ENCODE measurements around the gene PEDS1.
"Not testable (repeated sequence)": the region's sequence is repeated elsewhere in the genome, so short reads cannot be mapped to it uniquely, and the experiment has no call there.

PEDS1 gene

GRCh38 chr20:50165684-50166554 lies 12.4 kb upstream of the PEDS1 start:
- peak overlapping the region; percentile 44 for H3K4me3 ChIP-seq
- H3K36me3 ChIP-seq, result no peaks in the 10 kb centered on the region
- H3K4me1 ChIP-seq, result peaks cover 20% of the 10 kb centered on the region
- H3K9ac ChIP-seq, result peak overlapping the region; percentile 43; the same call in 1 of the 2 replicates
- H3K27ac ChIP-seq, result peak overlapping the region; percentile 42; the same call in 1 of the 2 replicates
- no peaks in the 10 kb centered on the region for H4K20me1 ChIP-seq
- no peaks in the 10 kb centered on the region for H3K9me3 ChIP-seq
- TF ChIP-seq Cebpa-rat (IDR thresholded peaks at IDR 0.05), result no peak
- H3K4me2 ChIP-seq, result peak overlapping the region; percentile 75
- no peaks in the 10 kb centered on the region for H3K27me3 ChIP-seq

DNA sequence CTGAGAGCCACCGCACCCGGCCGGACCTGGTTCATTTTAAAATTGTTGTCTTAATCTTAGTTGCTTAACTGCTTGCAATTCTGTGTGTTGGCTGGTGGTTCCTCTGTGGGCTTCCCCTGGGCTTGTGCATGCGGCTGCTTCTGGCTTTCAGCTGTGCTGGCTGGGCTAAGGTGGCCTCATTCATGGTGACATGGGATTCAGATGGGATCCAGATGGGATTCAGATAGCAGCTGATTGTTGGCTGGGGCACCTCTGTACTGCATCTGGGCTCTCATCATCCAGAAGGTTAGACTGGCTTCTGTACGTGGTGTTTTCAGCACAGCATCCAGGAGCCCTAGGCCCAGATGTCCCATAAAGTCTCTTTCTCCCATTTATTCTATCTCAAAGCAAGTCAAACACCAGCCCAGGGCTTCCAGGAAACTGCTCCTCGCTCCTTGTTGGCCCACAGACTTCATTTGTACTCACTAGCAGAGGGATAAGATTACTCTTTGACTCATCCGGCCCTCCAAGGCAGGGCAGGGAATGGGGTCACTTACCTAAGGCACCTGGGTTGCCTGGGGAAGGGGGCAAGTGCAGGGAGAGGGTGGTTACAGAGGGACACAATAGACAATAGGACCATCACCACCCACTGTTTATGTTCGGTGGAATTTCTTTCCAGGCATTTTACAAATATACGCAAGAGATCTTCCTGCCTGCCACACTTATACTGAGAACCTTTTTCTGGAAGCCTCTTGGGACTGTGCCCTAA lies 10.2 kb upstream of the PEDS1 start:
- no peaks in the 10 kb centered on the region for H4K20me1 ChIP-seq
- H3K4me2 ChIP-seq, result no peak overlapping the region
- no peaks in the 10 kb centered on the region for H3K27me3 ChIP-seq
- no peak overlapping the region for H3K27ac ChIP-seq
- no peak overlapping the region for H3K9ac ChIP-seq
- H3K4me3 ChIP-seq, result no peak overlapping the region
- no peaks in the 10 kb centered on the region for H3K36me3 ChIP-seq
- H3K9me3 ChIP-seq, result no peaks in the 10 kb centered on the region
- no peak for TF ChIP-seq Cebpa-rat (IDR thresholded peaks at IDR 0.05)
- peaks cover 33% of the 10 kb centered on the region for H3K4me1 ChIP-seq

DNA sequence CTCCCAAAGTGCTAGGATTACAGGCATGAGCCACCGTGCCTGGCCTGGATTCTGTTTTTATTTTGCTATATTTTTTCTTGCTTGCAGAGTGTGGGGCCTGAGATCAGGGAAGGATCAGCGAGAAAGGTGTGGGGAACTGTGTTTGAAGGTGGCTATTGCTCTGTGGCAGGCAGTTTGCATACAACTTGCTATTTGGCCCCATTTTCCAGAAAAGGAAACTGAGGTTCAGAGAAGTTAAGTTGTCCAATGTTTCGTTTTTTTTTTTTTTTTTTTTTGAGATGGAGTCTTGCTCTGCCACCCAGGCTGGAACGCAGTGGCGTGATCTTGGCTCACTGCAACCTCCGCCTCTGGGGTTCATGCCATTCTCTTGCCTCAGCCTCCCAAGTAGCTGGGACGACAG lies 8.0 kb upstream of the PEDS1 start:
- not testable (repeated sequence) for H3K27me3 ChIP-seq, H4K20me1 ChIP-seq, H3K9ac ChIP-seq, H3K4me3 ChIP-seq, H3K27ac ChIP-seq, H3K9me3 ChIP-seq, H3K4me2 ChIP-seq, H3K36me3 ChIP-seq
- H3K4me1 ChIP-seq, result peaks cover 29% of the 10 kb centered on the region

- Histone ChIP-seq H3K9ac (peak overlapping the region; percentile 95), H3K4me2 (peak overlapping the region; percentile 99), H4K20me1 (peaks cover 46% of the 10 kb centered on the region), H3K4me3 (peak overlapping the region; percentile 100), H3K36me3 (peaks cover 31% of the 10 kb centered on the region), H3K9me3 (no peaks in the 10 kb centered on the region), H3K4me1 (peaks cover 41% of the 10 kb centered on the region), H3K27ac (peak overlapping the region; percentile 93), H3K27me3 (no peaks in the 10 kb centered on the region)
- TF ChIP-seq Cebpa-rat (IDR thresholded peaks at IDR 0.05), result no peak
These were observed 397 bp downstream of the PEDS1 start for GRCh38 chr20:50153153-50153499.

DNA sequence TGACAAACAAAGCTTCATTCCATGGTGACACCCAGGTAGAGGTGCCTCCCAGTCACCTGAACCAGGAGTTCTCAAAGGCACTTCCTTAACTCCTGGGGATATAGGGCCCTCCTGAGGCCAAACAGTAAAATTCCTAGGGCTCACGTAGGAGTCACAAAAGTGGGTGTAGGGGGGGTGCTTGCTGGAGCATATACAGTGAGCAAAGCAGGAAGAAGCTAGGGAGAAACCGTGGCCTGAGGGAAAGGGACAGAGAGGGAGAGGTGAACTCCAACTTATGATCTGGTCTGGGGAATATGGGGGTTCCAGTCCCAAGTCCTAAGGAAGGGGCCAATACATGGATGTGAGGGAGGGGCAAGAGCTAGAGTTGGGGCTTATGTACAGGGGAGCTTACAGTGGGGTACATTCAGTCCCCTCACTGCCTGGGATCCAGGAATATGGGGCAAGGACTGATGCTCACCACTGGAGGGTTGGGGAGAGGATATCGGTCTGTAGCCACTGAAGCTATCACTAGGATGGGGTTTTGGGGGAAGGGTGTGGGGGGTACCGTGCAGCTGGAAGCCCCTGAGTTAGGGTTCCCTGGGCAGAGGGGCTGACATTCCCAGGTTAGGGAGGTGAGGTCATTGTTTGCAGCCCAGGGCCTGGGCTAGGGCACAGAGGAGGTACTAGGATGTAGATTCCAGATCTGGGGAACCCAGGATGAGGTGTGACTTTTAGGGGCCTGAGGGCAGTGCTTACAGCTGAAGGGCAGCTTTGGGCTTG lies 950 bp downstream of the PEDS1 start:
- Histone ChIP-seq H3K4me2 (peak overlapping the region; percentile 99), H3K4me3 (peak overlapping the region; percentile 100), H3K9me3 (no peaks in the 10 kb centered on the region), H3K27ac (peak overlapping the region; percentile 93), H4K20me1 (peaks cover 49% of the 10 kb centered on the region), H3K27me3 (no peaks in the 10 kb centered on the region), H3K9ac (peak overlapping the region; percentile 95), H3K36me3 (peaks cover 33% of the 10 kb centered on the region), H3K4me1 (peaks cover 47% of the 10 kb centered on the region)
- TF ChIP-seq Cebpa-rat (IDR thresholded peaks at IDR 0.05), result no peak

DNA sequence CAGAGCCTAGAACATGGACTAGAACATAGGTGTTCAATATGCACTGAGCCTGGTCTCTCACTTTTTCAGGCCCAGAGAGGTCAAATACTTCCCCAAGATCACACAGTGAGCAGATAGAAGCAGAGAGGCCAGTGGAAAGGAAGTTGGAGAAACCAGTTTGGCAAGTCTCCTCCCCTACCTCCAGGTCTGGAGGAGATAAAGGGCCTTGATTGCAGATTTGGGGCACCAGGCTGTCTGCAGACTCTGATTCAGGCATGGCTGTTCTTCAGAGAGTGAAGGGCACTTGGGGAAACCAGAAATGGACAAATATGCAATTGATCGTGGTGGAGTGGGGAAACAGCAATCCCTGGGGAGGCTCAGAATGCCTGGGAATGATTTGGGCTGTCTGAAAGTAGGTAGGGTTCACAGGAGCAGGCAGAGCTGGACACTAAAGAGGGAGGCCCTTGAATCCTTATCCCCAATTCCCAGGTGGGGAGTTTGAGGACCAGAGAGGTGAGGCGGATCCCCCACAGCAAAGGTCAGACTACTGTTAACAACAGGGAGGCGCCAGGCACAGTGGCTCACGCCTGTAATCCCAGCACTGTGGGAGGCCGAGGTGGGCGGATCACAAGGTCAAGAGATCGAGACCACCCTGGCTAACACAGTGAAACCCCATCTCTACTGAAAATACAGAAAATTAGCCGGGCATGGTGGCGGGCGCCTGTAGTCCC lies 2.3 kb downstream of the PEDS1 start:
- Histone ChIP-seq H3K36me3 (peaks cover 33% of the 10 kb centered on the region), H3K27ac (0 out of 2 replicates have a peak overlapping the region, but pooled peaks have one; percentile 13), H3K27me3 (no peaks in the 10 kb centered on the region), H3K9ac (peak overlapping the region; percentile 50; the same call in 1 of the 2 replicates), H3K4me3 (no peak overlapping the region), H4K20me1 (peaks cover 49% of the 10 kb centered on the region), H3K4me2 (peak overlapping the region; percentile 99), H3K4me1 (peaks cover 60% of the 10 kb centered on the region), H3K9me3 (no peaks in the 10 kb centered on the region)
- no peak for TF ChIP-seq Cebpa-rat (IDR thresholded peaks at IDR 0.05)

DNA sequence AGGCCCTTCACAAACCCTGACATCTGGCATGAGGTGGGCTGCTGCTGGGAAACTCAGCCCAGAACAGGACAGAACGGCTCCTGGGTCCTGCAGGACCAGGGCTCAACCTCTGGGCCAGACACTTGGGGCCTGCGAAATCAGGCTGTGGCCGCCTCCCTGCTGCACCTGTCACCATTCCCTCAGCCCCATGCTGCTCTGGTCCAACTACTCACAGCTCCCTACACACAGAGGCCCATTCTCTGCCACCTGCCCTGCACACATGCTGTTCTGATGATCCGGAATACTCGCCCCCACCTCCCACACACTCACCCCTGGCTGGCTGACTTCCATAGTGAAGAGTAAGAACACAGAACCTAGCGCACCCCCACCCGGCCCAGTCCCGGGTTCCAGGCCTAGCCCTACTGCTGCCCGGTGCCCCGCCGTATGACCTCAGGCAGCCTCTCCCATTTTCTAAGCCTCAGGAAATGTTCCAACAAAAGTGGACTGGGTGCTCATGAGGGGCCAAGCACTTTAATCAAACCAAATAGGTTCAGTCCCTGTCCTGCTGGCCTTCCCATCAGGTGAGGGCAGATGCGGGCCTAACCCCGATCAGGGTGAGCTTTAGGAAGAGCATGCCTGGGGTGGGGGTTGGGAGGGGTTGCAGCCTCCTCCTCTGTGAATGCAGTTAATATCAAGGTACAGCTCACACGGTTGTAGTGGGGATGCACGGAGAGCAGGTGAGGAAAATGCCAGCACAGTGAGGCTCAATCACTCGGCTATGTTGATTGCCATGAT lies 3.9 kb downstream of the PEDS1 start:
- peaks cover 56% of the 10 kb centered on the region for H4K20me1 ChIP-seq
- H3K27me3 ChIP-seq, result no peaks in the 10 kb centered on the region
- H3K9me3 ChIP-seq, result no peaks in the 10 kb centered on the region
- H3K9ac ChIP-seq, result 0 out of 2 replicates have a peak overlapping the region, but pooled peaks have one; percentile 24
- H3K4me3 ChIP-seq, result no peak overlapping the region
- TF ChIP-seq Cebpa-rat (IDR thresholded peaks at IDR 0.05), result no peak
- H3K27ac ChIP-seq, result peak overlapping the region; percentile 22; the same call in 1 of the 2 replicates
- H3K36me3 ChIP-seq, result peaks cover 39% of the 10 kb centered on the region
- H3K4me2 ChIP-seq, result 0 out of 2 replicates have a peak overlapping the region, but pooled peaks have one; percentile 9
- H3K4me1 ChIP-seq, result peaks cover 70% of the 10 kb centered on the region

GRCh38 chr20:50146732-50147662 lies 6.5 kb downstream of the PEDS1 start:
- peaks cover 63% of the 10 kb centered on the region for H3K36me3 ChIP-seq
- H3K4me2 ChIP-seq, result peak overlapping the region; percentile 82
- H3K27ac ChIP-seq, result peak overlapping the region; percentile 90
- H3K4me3 ChIP-seq, result peak overlapping the region; percentile 50
- peak overlapping the region; percentile 78 for H3K9ac ChIP-seq
- no peaks in the 10 kb centered on the region for H3K9me3 ChIP-seq
- H3K27me3 ChIP-seq, result no peaks in the 10 kb centered on the region
- TF ChIP-seq Cebpa-rat (IDR thresholded peaks at IDR 0.05), result no peak
- H4K20me1 ChIP-seq, result peaks cover 55% of the 10 kb centered on the region
- H3K4me1 ChIP-seq, result peaks cover 54% of the 10 kb centered on the region
